Endothelial cell of umbilical vein (primary cell): ENCODE measurements around the gene HOMER1. TPM values are rescaled to one million over a fixed set of nuclear protein-coding genes. Genes with fewer than 3 reads are reported as not detected.

Experiments used
- BruUV-seq: library from RNA; stranded (reverse); fragments of 400-500 nt; replicated peaks from 2 replicates; lab custom pipeline; 2021; lab: Mats Ljungman, UMichigan
- CTCF ChIA-PET: fragments of 300-600, 350-600 bp; sonication (Branson Sonifier 250); formaldehyde crosslinking; loops from one replicate; lab custom pipeline; 2021; ENCODE audit warnings: antibody characterized with exemption, inconsistent platforms; lab: Charles Lee
- POLR2A ChIA-PET: fragments of 300-600, 350-600 bp; sonication (Branson Sonifier 250); formaldehyde crosslinking; loops from one replicate; lab custom pipeline; 2021; ENCODE audit warnings: antibody characterized with exemption, inconsistent platforms; lab: Charles Lee
- DNase-seq: peaks from one replicate; pipeline ENCODE4 v3.0.0-alpha.2; 2011; ENCODE audit warnings: low read depth, low spot score
- FAIRE-seq: peaks from 2 replicates; lab custom pipeline; 2011; peaks lifted over from hg19 to GRCh38; lab: Jason Lieb, UNC
- H2AFZ ChIP-seq: 2 replicates; pipeline ENCODE4 v1.6.0; 2012; ENCODE audit warnings: low read depth, low read length, control low read depth, inconsistent platforms
- H3K27ac ChIP-seq: 2 replicates; pipeline ENCODE4 v1.5.1; 2011; ENCODE audit warnings: low read depth, mild to moderate bottlenecking, control low read depth, low read length, moderate library complexity; ENCODE audit not compliant: insufficient read depth
- H3K27me3 ChIP-seq, 2 experiments: 2 replicates each; pipeline versions ENCODE4 v1.6.0 to v1.6.1; 2011; ENCODE audit warnings: low read length in 2 of 2, mixed read lengths in 1 of 2; ENCODE audit not compliant: control insufficient read depth in 2 of 2, insufficient read depth in 2 of 2
- H3K36me3 ChIP-seq, 2 experiments: 2 replicates in 1 of 2; 3 replicates in 1 of 2; pipeline ENCODE4 v1.5.1; 2011; ENCODE audit warnings: low read length in 2 of 2, mild to moderate bottlenecking in 1 of 2, moderate library complexity in 1 of 2; ENCODE audit not compliant: control insufficient read depth in 2 of 2, insufficient read depth in 2 of 2; ENCODE audit errors: extremely low read depth in 1 of 2
- H3K4me1 ChIP-seq: 3 replicates; pipeline ENCODE4 v1.5.1; 2011; ENCODE audit warnings: mild to moderate bottlenecking, low read length; ENCODE audit not compliant: control insufficient read depth, insufficient read depth; ENCODE audit errors: extremely low read depth
- H3K4me2 ChIP-seq: 2 replicates; pipeline ENCODE4 v1.6.1; 2011; ENCODE audit warnings: low read length, control low read depth, mixed read lengths; ENCODE audit not compliant: insufficient read depth
- H3K4me3 ChIP-seq, 3 experiments: fragments of 200-600 bp in 1 of 3; sonication (generic), shearing (Covaris generic) in 1 of 3; replicated peaks in 1 of 3; 2 replicates each; pipeline ENCODE4 v1.5.1; 2011 to 2016; ENCODE audit warnings: control low read depth in 3 of 3, low read length in 3 of 3, mild to moderate bottlenecking in 2 of 3, inconsistent platforms in 1 of 3, low read depth in 1 of 3, moderate library complexity in 1 of 3; ENCODE audit not compliant: insufficient read depth in 1 of 3
- H3K79me2 ChIP-seq: 2 replicates; pipeline ENCODE4 v1.6.0; 2012; ENCODE audit warnings: low read length, inconsistent platforms; ENCODE audit not compliant: control insufficient read depth, insufficient read depth
- H3K9ac ChIP-seq: replicated peaks from 2 replicates; pipeline ENCODE3; 2011; ENCODE audit warnings: low read length, control low read depth; ENCODE audit not compliant: insufficient read depth; ENCODE audit errors: extremely low read depth
- H3K9me1 ChIP-seq: replicated peaks from 3 replicates; pipeline ENCODE4 v1.6.0; 2011; ENCODE audit warnings: mild to moderate bottlenecking, low read length; ENCODE audit not compliant: control insufficient read depth, insufficient read depth; ENCODE audit errors: extremely low read depth
- H3K9me3 ChIP-seq: replicated peaks from 2 replicates; pipeline ENCODE4 v1.5.1; 2012; ENCODE audit warnings: low read length, inconsistent platforms; ENCODE audit not compliant: control insufficient read depth, insufficient read depth
- H4K20me1 ChIP-seq: replicated peaks from 2 replicates; pipeline ENCODE3; 2011; ENCODE audit warnings: mild to moderate bottlenecking, low read length; ENCODE audit not compliant: control insufficient read depth, insufficient read depth; ENCODE audit errors: extremely low read depth
- EZH2 ChIP-seq: IDR thresholded peaks from 2 replicates; pipeline ENCODE4 v1.6.1; 2012; ENCODE audit warnings: borderline replicate concordance, low read depth, mild to moderate bottlenecking, moderate library complexity, low read length, inconsistent platforms; ENCODE audit not compliant: severe bottlenecking
- FOS ChIP-seq: IDR thresholded peaks from 2 replicates; pipeline ENCODE4 v1.6.1; 2011; ENCODE audit warnings: mild to moderate bottlenecking, low read length, moderate library complexity, borderline replicate concordance; ENCODE audit not compliant: insufficient read depth
- GATA2 ChIP-seq: IDR thresholded peaks from 2 replicates; pipeline ENCODE4 v1.7.0; 2011; ENCODE audit warnings: low read depth, mild to moderate bottlenecking, moderate library complexity, mixed read lengths, low read length; ENCODE audit not compliant: insufficient read length, insufficient read depth
- JUN ChIP-seq: IDR thresholded peaks from 2 replicates; pipeline ENCODE4 v1.6.1; 2011; ENCODE audit warnings: borderline replicate concordance, low read depth; ENCODE audit not compliant: insufficient read length, insufficient read depth
- MYC ChIP-seq: IDR thresholded peaks from one replicate; pipeline ENCODE4 v1.6.1; 2011; ENCODE audit warnings: mild to moderate bottlenecking, low read depth, low read length
- POLR2A ChIP-seq: IDR thresholded peaks from 2 replicates; pipeline ENCODE4 v1.6.1; 2012; ENCODE audit warnings: low read depth, mild to moderate bottlenecking, control low read depth, low read length
- POLR2AphosphoS5 ChIP-seq: IDR thresholded peaks from 2 replicates; pipeline ENCODE4 v1.6.1; 2012; ENCODE audit warnings: low read depth, mild to moderate bottlenecking, control low read depth, low read length, moderate library complexity; ENCODE audit not compliant: insufficient read depth
- dilution Hi-C: fragments of 300-500 bp; cut with MboI; formaldehyde crosslinking; loops from one replicate; pipeline ENCODE4 v1.15.0; 2019; ENCODE audit warnings: low sequenced_read_pairs; ENCODE audit not compliant: extremely low pct_ligation_motif_present
- intact Hi-C: fragments of 100-400 bp; cut with micrococcal nuclease; formaldehyde crosslinking; loops from one replicate; pipeline ENCODE4 v1.10.0; 2022
- polyA plus RNA-seq, 4 experiments: library from polyadenylated mRNA; depleted of rRNA in 3 of 4; stranded (reverse) in 3 of 4; unstranded in 1 of 4; fragments of >200 nt; gene quantifications; 2 replicates each; pipeline versions ENCODE4 v1.2.1 to v1.2.3, GENCODE V29; 2011 to 2012; ENCODE audit warnings: missing spikeins in 1 of 4
- total RNA-seq: library from RNA; stranded (reverse); gene quantifications from 2 replicates; pipeline ENCODE4 v1.2.3, GENCODE V29; 2021
- TF ChIP-seq, protein P1 (sequence below), 2 donors: IDR thresholded peaks; 1 replicate in 1 of 2; 2 replicates in 1 of 2; pipeline ENCODE4 v1.5.1; 2011; ENCODE audit warnings: low read length in 2 of 2, mild to moderate bottlenecking in 2 of 2, moderate library complexity in 2 of 2, control low read depth in 1 of 2, inconsistent platforms in 1 of 2, low read depth in 1 of 2; ENCODE audit not compliant: insufficient read depth in 1 of 2; ENCODE audit errors: extremely low read depth in 1 of 2
- TF ChIP-seq, protein P2 (sequence below): IDR thresholded peaks from 2 replicates; pipeline ENCODE4 v1.6.1; 2011; ENCODE audit not compliant: insufficient read depth, insufficient read length

The HOMER1 gene
- total and polyA plus RNA-seq, 2 donors (not counting 3 experiments of a cell fraction or from before 2014, with no cell fraction given), result 0.57 to 3.9 TPM

DNA sequence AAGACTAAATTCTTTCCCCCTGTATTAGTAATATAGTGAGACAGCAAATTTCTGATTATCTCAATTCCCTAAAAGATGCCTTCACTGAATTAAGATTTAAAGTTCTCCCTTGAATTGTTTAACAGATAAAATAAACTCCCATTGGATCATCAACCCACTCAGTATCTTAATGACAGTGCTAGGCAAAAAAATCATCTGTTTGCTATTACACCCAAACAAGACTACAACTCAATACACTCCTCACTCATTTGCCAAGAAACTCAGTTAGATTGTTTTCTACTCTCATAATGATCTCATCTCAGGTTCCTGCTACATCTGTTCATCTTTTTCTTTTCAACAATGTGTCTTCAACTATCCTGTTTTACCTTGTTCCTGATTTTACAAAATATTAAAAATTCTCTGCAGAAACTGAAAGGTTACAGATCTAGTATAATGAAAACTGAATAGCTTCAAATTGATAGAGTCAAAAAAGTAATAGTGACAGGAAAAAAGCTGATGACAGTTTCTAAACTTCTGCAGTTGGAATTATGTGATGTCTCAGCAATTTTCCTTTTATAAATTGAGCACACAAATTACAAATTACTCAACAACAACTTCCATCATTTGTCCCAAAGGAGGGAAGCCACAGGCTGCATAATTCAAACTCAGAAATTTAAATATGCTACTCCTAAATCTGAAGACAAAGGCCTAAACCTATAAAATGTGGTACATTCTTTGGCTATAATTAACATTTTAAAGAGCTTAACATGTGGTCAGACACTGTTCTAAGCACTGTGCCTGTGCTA is 39.4 kb downstream of the HOMER1 start:
- DNase-seq, result no peak
- no TSS peak for BruUV-seq
- POLR2A ChIA-PET, result interaction anchor here (0.6 kb wide), 1 partner anchor 23 kb away, joined by 5 read pairs; no protein-coding TSS in a partner anchor

More for the DNA sequence above, 39.4 kb downstream of the HOMER1 start:
- Histone ChIP-seq H2AFZ (no peak overlapping the region), H3K9ac (no peak overlapping the region), H3K27ac (no peak overlapping the region), H3K9me3 (no peaks in the 10 kb centered on the region), H3K36me3 (no peaks in the 10 kb centered on the region), H3K4me2 (no peak overlapping the region), H3K79me2 (no peaks in the 10 kb centered on the region), H3K9me1 (no peaks in the 10 kb centered on the region), H3K4me1 (no peaks in the 10 kb centered on the region), H4K20me1 (no peaks in the 10 kb centered on the region), H3K4me3 (no peak overlapping the region), H3K27me3 (no peaks in the 10 kb centered on the region)
- FAIRE-seq, result no peak
- intact Hi-C loops (no loop called here), dilution Hi-C loops (no loop called here)
- TF ChIP-seq JUN (no peak), GATA2 (no peak), MYC (no peak), POLR2A (no peak), FOS (no peak), EZH2 (no peak), POLR2AphosphoS5 (no peak)
- TF ChIP-seq, protein P1, sequence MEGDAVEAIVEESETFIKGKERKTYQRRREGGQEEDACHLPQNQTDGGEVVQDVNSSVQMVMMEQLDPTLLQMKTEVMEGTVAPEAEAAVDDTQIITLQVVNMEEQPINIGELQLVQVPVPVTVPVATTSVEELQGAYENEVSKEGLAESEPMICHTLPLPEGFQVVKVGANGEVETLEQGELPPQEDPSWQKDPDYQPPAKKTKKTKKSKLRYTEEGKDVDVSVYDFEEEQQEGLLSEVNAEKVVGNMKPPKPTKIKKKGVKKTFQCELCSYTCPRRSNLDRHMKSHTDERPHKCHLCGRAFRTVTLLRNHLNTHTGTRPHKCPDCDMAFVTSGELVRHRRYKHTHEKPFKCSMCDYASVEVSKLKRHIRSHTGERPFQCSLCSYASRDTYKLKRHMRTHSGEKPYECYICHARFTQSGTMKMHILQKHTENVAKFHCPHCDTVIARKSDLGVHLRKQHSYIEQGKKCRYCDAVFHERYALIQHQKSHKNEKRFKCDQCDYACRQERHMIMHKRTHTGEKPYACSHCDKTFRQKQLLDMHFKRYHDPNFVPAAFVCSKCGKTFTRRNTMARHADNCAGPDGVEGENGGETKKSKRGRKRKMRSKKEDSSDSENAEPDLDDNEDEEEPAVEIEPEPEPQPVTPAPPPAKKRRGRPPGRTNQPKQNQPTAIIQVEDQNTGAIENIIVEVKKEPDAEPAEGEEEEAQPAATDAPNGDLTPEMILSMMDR (IDR thresholded peaks at IDR 0.05; ENCODE audit: extremely low read depth in 1 of 2, insufficient read depth in 1 of 2, low read depth in 1 of 2, low read length in 2 of 2), result no peak
- TF ChIP-seq, protein P2, sequence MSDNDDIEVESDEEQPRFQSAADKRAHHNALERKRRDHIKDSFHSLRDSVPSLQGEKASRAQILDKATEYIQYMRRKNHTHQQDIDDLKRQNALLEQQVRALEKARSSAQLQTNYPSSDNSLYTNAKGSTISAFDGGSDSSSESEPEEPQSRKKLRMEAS, result no peak
- CTCF ChIA-PET, result interaction anchor here (0.8 kb wide), 1 partner anchor 341 kb away, joined by 3 read pairs; no protein-coding TSS in a partner anchor
